LoVo (cell line): Measurements from ENCODE around the gene SLC39A6.
A peak's percentile ranks its signal among the peaks of the same experiment; 100 is the strongest.
"Not testable (repeated sequence)": the region's sequence is repeated elsewhere in the genome, so short reads cannot be mapped to it uniquely, and the experiment has no call there.

Experiments
- DNase-seq: peaks from one replicate; pipeline ENCODE4 v3.0.0-alpha.2; 2016; ENCODE audit warnings: low spot score

SLC39A6 gene

DNA sequence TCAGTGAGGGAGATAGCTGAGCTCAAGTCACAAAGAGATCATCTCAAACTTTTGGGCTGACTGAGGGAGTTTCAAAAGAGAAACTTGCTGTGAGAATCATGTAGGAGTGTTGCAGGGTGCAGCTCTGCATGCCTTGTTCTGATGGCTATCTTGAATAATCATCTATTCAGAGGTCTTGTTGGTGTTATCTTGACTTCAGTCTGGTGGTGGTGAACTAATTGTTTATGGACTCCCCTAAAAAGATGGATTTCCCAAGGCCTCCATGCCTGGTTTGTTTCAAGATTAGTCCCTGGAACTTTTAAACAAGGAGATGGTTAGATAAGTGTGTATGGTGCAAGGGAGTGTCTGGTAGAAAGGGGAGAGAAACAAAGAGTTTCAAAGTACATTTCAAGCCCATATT, 29.8 kb downstream of the SLC39A6 start:
- no peak for DNase-seq

GRCh38 chr18:36096955-36097354, 32.2 kb downstream of the SLC39A6 start:
- DNase-seq, result no peak

GRCh38 chr18:36095936-36096519, 33.1 kb downstream of the SLC39A6 start:
- DNase-seq, result peak; percentile 74

GRCh38 chr18:36094431-36094830, 34.7 kb downstream of the SLC39A6 start:
- no peak for DNase-seq

GRCh38 chr18:36092116-36092515, 37.0 kb downstream of the SLC39A6 start:
- DNase-seq, result not testable (repeated sequence)

GRCh38 chr18:36089001-36089400, 40.1 kb downstream of the SLC39A6 start:
- no peak for DNase-seq

DNA sequence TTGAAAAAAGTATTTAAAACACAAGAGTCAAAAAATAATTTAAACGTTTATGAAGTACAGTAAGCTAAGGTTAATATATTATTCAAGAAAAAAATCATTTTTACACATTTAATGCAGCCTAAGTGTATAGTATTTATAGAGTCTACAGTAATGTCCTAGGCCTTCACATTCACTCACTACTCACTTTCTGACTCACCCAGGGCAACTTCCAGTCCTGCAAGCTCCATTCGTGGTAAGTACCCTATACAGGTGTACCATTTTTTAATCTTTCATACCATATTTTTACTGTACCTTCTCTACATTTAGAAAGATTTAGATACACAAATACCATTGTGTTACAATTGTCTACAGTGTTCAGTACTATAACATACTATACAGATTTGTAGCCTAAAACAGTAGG, 40.9 kb downstream of the SLC39A6 start:
- no peak for DNase-seq

DNA sequence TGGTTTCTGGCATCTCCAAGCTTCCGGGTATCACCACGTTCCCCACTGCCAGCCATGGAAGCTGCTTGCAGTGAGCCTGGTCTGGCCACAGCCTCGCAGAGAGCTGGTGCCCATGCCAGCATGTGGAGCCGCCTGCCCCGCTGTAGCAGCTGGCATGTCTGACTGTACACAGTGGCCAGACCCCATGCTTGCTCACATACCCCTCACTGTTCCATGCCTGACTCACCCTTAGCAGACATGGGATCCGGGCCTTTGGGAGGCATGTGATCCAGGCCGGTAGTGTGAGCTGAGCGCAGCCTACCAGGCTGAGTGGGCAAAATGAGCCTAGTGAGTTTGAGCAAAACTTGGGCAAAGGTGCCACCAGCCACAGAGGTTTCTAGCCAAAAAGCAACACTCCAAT, 43.0 kb downstream of the SLC39A6 start:
- no peak for DNase-seq

DNA sequence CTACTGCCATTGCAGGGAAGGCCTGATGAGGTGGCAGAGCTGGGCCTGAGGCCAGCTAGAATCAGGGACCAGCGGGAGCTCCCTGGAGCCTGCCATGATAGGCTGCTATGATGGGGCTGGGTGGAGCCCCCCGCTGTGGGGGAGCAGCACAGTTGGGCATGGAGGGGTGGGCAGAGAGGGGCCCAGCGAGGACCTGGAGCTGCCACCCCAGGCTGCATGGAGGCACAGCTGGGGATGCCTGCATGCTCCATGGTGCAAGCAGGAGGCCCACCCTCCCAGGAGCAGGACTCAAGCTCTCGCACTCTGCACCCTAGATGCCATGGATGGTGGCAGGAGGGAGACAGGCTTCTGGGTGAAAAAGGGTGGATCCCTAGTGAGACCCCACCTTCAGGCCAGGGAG, 43.9 kb downstream of the SLC39A6 start:
- DNase-seq, result no peak

- no peak for DNase-seq
Measured at GRCh38 chr18:36083729-36084128, 45.4 kb downstream of the SLC39A6 start.

- not testable (repeated sequence) for DNase-seq
Measured at GRCh38 chr18:36081118-36081517, 48.0 kb downstream of the SLC39A6 start.

- no peak for DNase-seq
Measured at GRCh38 chr18:36078751-36079529, 50.2 kb downstream of the SLC39A6 start.

DNA sequence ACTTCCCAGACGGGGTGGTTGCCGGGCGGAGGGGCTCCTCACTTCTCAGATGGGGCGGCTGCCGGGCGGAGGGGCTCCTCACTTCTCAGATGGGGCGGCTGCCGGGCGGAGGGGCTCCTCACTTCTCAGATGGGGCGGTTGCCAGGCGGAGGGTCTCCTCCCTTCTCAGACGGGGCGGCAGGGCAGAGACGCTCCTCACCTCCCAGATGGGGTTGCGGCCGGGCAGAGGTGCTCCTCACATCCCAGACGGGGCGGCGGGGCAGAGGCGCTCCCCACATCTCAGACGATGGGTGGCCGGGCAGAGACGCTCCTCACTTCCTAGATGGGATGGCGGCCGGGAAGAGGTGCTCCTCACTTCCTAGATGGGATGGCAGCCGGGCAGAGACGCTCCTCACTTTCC, 51.4 kb downstream of the SLC39A6 start:
- not testable (repeated sequence) for DNase-seq

GRCh38 chr18:36075862-36076587, 53.1 kb downstream of the SLC39A6 start:
- DNase-seq, result peak; percentile 59

GRCh38 chr18:36074435-36074834, 54.7 kb downstream of the SLC39A6 start:
- no peak for DNase-seq

GRCh38 chr18:36073676-36074075, 55.5 kb downstream of the SLC39A6 start:
- DNase-seq, result no peak

GRCh38 chr18:36072406-36072805, 56.7 kb downstream of the SLC39A6 start:
- not testable (repeated sequence) for DNase-seq

DNA sequence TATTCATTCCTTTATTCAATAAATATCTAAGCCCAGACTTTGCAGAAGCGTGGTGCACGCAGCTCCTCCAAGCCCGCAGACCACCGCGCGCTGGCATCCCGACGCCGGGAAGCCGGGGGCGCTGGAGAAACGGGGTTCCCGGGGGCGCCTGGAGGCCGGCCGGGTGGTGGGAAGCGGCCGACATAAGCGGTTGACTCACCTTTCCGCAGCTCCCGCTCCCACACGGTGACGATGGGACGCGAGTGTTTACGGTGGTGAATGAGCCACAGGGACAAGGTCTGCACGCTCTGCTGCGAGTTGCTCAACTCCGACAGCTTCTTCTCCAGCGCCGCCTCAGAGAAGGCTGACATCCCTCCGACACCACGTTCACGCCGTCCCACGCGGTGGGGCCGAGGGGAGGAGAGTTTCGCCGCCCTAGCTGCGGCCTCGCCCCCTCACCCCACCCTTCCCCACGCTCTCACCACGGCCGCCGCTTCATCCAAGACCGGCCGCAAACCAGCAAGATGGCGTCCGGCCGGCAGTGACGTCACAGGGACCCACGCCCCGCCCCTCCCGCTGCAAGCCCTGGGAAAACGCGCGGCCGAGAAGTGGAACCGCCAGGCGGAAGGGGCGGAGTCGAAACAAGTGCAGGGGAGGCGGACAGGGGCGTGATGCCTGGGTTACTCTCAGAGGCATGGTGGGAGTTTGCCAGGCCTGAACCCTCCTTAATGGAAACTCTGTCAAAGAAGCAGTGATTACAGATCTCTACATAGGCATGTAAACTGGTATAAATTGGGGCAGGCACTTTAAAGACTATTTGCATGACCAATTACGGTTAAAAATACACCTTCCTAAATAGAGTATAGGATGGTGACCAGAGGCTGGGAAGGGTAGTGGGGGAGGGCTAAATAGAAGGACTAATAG, 61.8 kb downstream of the SLC39A6 start, which contains the start of gene RPRD1A:
RPRD1A (minus strand) TSS at position 505 of the 903 bp plus-strand sequence; CDS start at position 350, 155 bp downstream.
- peak; percentile 95 for DNase-seq

DNA sequence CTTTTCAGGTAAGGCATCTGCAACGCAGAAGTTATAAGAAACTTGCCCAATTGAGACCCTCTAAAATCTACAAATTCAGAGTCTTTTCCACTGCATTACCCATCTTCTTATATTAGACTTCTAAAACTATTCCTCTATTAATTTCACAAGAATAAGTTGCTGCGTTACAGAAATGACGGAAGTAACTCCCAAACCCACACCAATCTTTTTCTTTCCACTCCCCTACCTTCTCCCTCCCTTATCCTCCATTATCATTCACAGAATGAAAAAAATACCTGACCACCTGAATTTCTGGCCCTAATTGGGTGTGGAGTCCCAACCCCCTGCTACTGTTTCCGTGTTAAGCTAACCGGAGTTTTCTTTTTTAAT, 62.5 kb downstream of the SLC39A6 start:
- no peak for DNase-seq

GRCh38 chr18:36066001-36066400, 63.1 kb downstream of the SLC39A6 start:
- DNase-seq, result no peak

- DNase-seq, result not testable (repeated sequence)
Measured at GRCh38 chr18:36064809-36065079, 64.4 kb downstream of the SLC39A6 start.
